CD14-positive monocyte (primary cell): ENCODE results near the gene MSI2. TPM values are rescaled to one million over a fixed set of nuclear protein-coding genes. Genes with fewer than 3 reads are reported as not detected.

ENCODE experiments used
- DNase-seq, 3 donors: peaks; one replicate each; pipeline ENCODE4 v3.0.0-alpha.2; 2011 to 2022
- H2AFZ ChIP-seq: 2 replicates; pipeline ENCODE4 v1.6.0; 2012; ENCODE audit warnings: mild to moderate bottlenecking, low read depth, low read length, inconsistent platforms; ENCODE audit not compliant: insufficient read depth, poor library complexity, severe bottlenecking
- H3K27ac ChIP-seq, 2 donors: 1 replicate in 1 of 2; 2 replicates in 1 of 2; pipeline ENCODE4 v1.5.1; 2012 to 2013; ENCODE audit warnings: low read length in 2 of 2, control low read depth in 1 of 2, inconsistent platforms in 1 of 2, low read depth in 1 of 2, mild to moderate bottlenecking in 1 of 2
- H3K27me3 ChIP-seq, 2 donors: one replicate each; pipeline versions ENCODE4 v1.6.0 to v1.6.1; 2011 to 2013; ENCODE audit warnings: low read length in 2 of 2; ENCODE audit not compliant: control insufficient read depth in 2 of 2, insufficient read depth in 2 of 2
- H3K36me3 ChIP-seq, 2 donors: replicated peaks in 1 of 2; 1 replicate in 1 of 2; 2 replicates in 1 of 2; pipeline versions ENCODE4 v1.5.1 to v1.6.1; 2012 to 2013; ENCODE audit warnings: low read length in 2 of 2, control low read depth in 1 of 2, inconsistent platforms in 1 of 2, mild to moderate bottlenecking in 1 of 2; ENCODE audit not compliant: insufficient read depth in 2 of 2, control insufficient read depth in 1 of 2
- H3K4me1 ChIP-seq, 2 donors: 1 replicate in 1 of 2; 2 replicates in 1 of 2; pipeline versions ENCODE4 v1.5.1 to v1.6.1; 2012 to 2013; ENCODE audit warnings: low read length in 2 of 2, control low read depth in 1 of 2, inconsistent platforms in 1 of 2, mild to moderate bottlenecking in 1 of 2, moderate library complexity in 1 of 2; ENCODE audit not compliant: insufficient read depth in 2 of 2, control insufficient read depth in 1 of 2
- H3K4me2 ChIP-seq: replicated peaks from 2 replicates; pipeline ENCODE3; 2012; ENCODE audit warnings: low read length, moderate library complexity, mild to moderate bottlenecking; ENCODE audit not compliant: poor library complexity, severe bottlenecking; ENCODE audit errors: extremely low read depth
- H3K4me3 ChIP-seq, 3 experiments: fragments of 200-600 bp in 1 of 3; sonication (generic) in 1 of 3; replicated peaks in 1 of 3; 1 replicate in 2 of 3; 2 replicates in 1 of 3; pipeline ENCODE4 v1.5.1; 2011 to 2013; ENCODE audit warnings: low read length in 3 of 3, mild to moderate bottlenecking in 3 of 3, control low read depth in 2 of 3, low read depth in 2 of 3, inconsistent platforms in 1 of 3, moderate library complexity in 1 of 3
- H3K79me2 ChIP-seq: 2 replicates; pipeline ENCODE4 v1.6.0; 2012; ENCODE audit warnings: mild to moderate bottlenecking, control low read depth, inconsistent platforms, low read length, moderate library complexity; ENCODE audit not compliant: insufficient read depth
- H3K9ac ChIP-seq: 2 replicates; pipeline ENCODE4 v1.6.0; 2017; ENCODE audit warnings: low read length, mild to moderate bottlenecking; ENCODE audit not compliant: insufficient read depth, poor library complexity, severe bottlenecking
- H3K9me3 ChIP-seq, 2 donors: replicated peaks in 1 of 2; 1 replicate in 1 of 2; 2 replicates in 1 of 2; pipeline versions ENCODE4 v1.5.1 to v1.6.1; 2012 to 2013; ENCODE audit warnings: low read length in 2 of 2, control low read depth in 1 of 2; ENCODE audit not compliant: control insufficient read depth in 1 of 2, insufficient read depth in 1 of 2
- H4K20me1 ChIP-seq: 2 replicates; pipeline ENCODE4 v1.6.0; 2012; ENCODE audit warnings: mild to moderate bottlenecking, low read length, control low read depth, moderate library complexity; ENCODE audit not compliant: insufficient read depth
- H3K27ac Mint-ChIP-seq, 7 donors: one replicate each; pipeline ENCODE4 v1.8.0; 2020; ENCODE audit warnings: mild to moderate bottlenecking in 7 of 7, mixed read lengths in 7 of 7, moderate library complexity in 6 of 7, inconsistent platforms in 2 of 7
- H3K27me3 Mint-ChIP-seq, 3 donors: one replicate each; pipeline ENCODE4 v1.8.0; 2021 to 2022; ENCODE audit warnings: low read depth in 3 of 3, mild to moderate bottlenecking in 3 of 3, mixed read lengths in 3 of 3, moderate library complexity in 3 of 3, inconsistent platforms in 1 of 3
- H3K36me3 Mint-ChIP-seq, 2 donors: one replicate each; pipeline ENCODE4 v1.8.0; 2020; ENCODE audit warnings: mixed read lengths in 2 of 2, inconsistent platforms in 1 of 2, mild to moderate bottlenecking in 1 of 2
- H3K4me1 Mint-ChIP-seq: one replicate; pipeline ENCODE4 v1.8.0; 2020; ENCODE audit warnings: mild to moderate bottlenecking, mixed read lengths
- H3K4me3 Mint-ChIP-seq, 2 donors: one replicate each; pipeline ENCODE4 v1.8.0; 2020; ENCODE audit warnings: mild to moderate bottlenecking in 2 of 2, mixed read lengths in 2 of 2, moderate library complexity in 1 of 2
- H3K9me3 Mint-ChIP-seq, 7 donors: one replicate each; pipeline ENCODE4 v1.8.0; 2020 to 2022; ENCODE audit warnings: mixed read lengths in 7 of 7, mild to moderate bottlenecking in 6 of 7, moderate library complexity in 6 of 7, inconsistent platforms in 2 of 7
- WGBS: methylation state at CpG from one replicate; pipeline ENCODE4 v1.1.5; 2013; ENCODE audit warnings: missing lambda C conversion rate; ENCODE audit not compliant: insufficient coverage; 5-methylcytosine and 5-hydroxymethylcytosine counted together
- intact Hi-C, 2 donors: fragments of 100-400 bp; cut with micrococcal nuclease; formaldehyde crosslinking; loops; one replicate each; pipeline versions ENCODE4 v1.15.0 to v1.15.1; 2023
- polyA plus RNA-seq, 3 donors: library from polyadenylated mRNA; depleted of rRNA in 1 of 3; unstranded in 2 of 3; stranded (reverse) in 1 of 3; fragments of 300-500 nt in 2 of 3; fragments of >200 nt in 1 of 3; fragmentation: Illumina TruSeq in 2 of 3; gene quantifications; 1 replicate in 2 of 3; 2 replicates in 1 of 3; pipeline ENCODE4 v1.2.3, GENCODE V29; 2012 to 2021
- TF ChIP-seq, protein P1 (sequence below): fragments of 200-600 bp; IDR thresholded peaks from one replicate; pipeline ENCODE4 v1.8.0; 2022; ENCODE audit warnings: antibody characterized with exemption, mild to moderate bottlenecking

Gene MSI2
- polyA plus RNA-seq, 3 donors, result 0.20 to 6.6 (median 0.37) TPM

GRCh38 chr17:57370037-57370581, 113.8 kb downstream of the MSI2 start:
- intact Hi-C loops, result no loop called here

DNA sequence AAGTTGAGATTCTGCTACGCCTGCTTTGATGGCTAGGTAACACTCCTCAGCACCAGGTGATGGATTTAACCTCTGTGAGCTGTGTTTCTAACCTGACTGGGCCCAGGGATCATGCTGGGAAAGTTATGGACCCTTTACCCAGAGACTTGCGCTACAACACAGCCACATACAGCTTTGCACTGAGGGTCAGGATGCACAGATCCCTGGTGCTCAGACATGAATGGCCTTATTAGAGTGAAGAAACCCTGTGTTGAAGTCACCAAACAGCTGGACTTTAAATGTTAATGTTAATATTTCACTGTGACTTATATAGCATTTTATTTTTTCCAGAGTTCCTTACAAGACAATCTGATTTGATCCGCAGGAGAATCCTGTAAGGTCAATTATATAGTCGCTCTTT, 114.3 kb downstream of the MSI2 start:
- no peaks in the 10 kb centered on the region for H4K20me1 ChIP-seq
- peaks cover 4 to 7% of the 10 kb centered on the region in 2 donors for H3K9me3 ChIP-seq
- no CpG with 5 or more reads among the region's 4 CpGs for WGBS
- Mint-ChIP-seq H3K36me3 (peaks cover 0 to 2% of the 10 kb centered on the region in 2 donors), H3K4me3 (no peak overlapping the region), H3K27me3 (peaks cover 0 to 3% (median 2%) of the 10 kb centered on the region in 3 donors), H3K4me1 (peaks cover 23% of the 10 kb centered on the region), H3K27ac (no peak overlapping the region), H3K9me3 (peaks cover 0 to 9% (median 3%) of the 10 kb centered on the region in 7 donors)
- no peak overlapping the region for H2AFZ ChIP-seq
- no peaks in the 10 kb centered on the region for H3K79me2 ChIP-seq
- H3K36me3 ChIP-seq, result no peaks in the 10 kb centered on the region
- TF ChIP-seq, protein P1, sequence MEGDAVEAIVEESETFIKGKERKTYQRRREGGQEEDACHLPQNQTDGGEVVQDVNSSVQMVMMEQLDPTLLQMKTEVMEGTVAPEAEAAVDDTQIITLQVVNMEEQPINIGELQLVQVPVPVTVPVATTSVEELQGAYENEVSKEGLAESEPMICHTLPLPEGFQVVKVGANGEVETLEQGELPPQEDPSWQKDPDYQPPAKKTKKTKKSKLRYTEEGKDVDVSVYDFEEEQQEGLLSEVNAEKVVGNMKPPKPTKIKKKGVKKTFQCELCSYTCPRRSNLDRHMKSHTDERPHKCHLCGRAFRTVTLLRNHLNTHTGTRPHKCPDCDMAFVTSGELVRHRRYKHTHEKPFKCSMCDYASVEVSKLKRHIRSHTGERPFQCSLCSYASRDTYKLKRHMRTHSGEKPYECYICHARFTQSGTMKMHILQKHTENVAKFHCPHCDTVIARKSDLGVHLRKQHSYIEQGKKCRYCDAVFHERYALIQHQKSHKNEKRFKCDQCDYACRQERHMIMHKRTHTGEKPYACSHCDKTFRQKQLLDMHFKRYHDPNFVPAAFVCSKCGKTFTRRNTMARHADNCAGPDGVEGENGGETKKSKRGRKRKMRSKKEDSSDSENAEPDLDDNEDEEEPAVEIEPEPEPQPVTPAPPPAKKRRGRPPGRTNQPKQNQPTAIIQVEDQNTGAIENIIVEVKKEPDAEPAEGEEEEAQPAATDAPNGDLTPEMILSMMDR, result no peak
- H3K9ac ChIP-seq, result no peak overlapping the region
- H3K4me1 ChIP-seq, result peaks cover 5% of the 10 kb centered on the region in 2 donors
- no peaks in the 10 kb centered on the region for H3K27me3 ChIP-seq
- intact Hi-C loops, result no loop called here
- no peak overlapping the region for H3K4me2 ChIP-seq
- no peak overlapping the region for H3K27ac ChIP-seq
- no peak overlapping the region for H3K4me3 ChIP-seq
- no peak for DNase-seq

More at GRCh38 chr17:57370037-57370581, 113.8 kb downstream of the MSI2 start:
- peaks cover 0 to 3% (median 2%) of the 10 kb centered on the region in 3 donors for H3K27me3 Mint-ChIP-seq
- H3K4me3 Mint-ChIP-seq, result peak overlapping the region in 1 of 2 donors; percentile 13
- H3K9ac ChIP-seq, result no peak overlapping the region
- peak in 2 of 3 donors; percentile 1 to 10 for DNase-seq
- no peak overlapping the region for H2AFZ ChIP-seq
- H4K20me1 ChIP-seq, result no peaks in the 10 kb centered on the region
- no peaks in the 10 kb centered on the region for H3K27me3 ChIP-seq
- H3K4me1 Mint-ChIP-seq, result peaks cover 28% of the 10 kb centered on the region
- peaks cover 0 to 2% of the 10 kb centered on the region in 2 donors for H3K36me3 Mint-ChIP-seq
- no CpG with 5 or more reads among the region's 6 CpGs for WGBS
- H3K9me3 ChIP-seq, result peaks cover 4 to 7% of the 10 kb centered on the region in 2 donors
- peaks cover 0 to 9% (median 3%) of the 10 kb centered on the region in 7 donors for H3K9me3 Mint-ChIP-seq
- peaks cover 5 to 9% of the 10 kb centered on the region in 2 donors for H3K4me1 ChIP-seq
- H3K27ac ChIP-seq, result no peak overlapping the region
- no peak overlapping the region for H3K4me3 ChIP-seq
- no peaks in the 10 kb centered on the region for H3K79me2 ChIP-seq
- H3K36me3 ChIP-seq, result no peaks in the 10 kb centered on the region
- no peak overlapping the region for H3K4me2 ChIP-seq
- TF ChIP-seq, protein P1, result no peak
- peak overlapping the region in 1 of 7 donors; percentile 2 for H3K27ac Mint-ChIP-seq
